Stimulated activated naive CD4-positive, alpha-beta T cell treated with Interleukin-2 at 50 U/mL for 16 hours (primary cell): ENCODE data around the gene OR2T33.
"Not testable (repeated sequence)": the region's sequence is repeated elsewhere in the genome, so short reads cannot be mapped to it uniquely, and the experiment has no call there.

Source experiments
- DNase-seq: peaks from one replicate; lab custom pipeline; 2025; lab: John Stamatoyannopoulos, UW

The OR2T33 gene, protein sequence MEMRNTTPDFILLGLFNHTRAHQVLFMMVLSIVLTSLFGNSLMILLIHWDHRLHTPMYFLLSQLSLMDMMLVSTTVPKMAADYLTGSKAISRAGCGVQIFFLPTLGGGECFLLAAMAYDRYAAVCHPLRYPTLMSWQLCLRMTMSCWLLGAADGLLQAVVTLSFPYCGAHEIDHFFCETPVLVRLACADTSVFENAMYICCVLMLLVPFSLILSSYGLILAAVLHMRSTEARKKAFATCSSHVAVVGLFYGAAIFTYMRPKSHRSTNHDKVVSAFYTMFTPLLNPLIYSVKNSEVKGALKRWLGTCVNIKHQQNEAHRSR

DNA sequence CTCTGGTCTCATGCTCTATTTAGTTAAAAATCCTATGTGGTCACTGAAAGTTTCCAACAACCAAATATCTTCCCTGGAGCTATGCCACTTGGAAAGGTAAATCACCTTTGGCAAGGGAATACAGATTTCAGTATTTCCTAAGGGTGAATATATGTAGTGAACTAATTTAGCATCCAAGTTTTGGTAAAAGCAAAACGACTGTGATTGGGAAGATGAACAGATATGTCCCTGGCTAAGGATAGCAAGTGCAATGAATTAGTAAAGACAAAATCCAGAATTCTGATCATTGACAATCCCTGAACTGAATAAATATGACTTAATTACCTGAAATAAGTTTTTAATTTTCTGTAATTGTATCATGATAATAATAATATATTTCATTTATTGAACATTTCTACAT is at the start of gene OR2T33:
Gene OR2T33 (minus strand): TSS at position 101 of the 400 bp plus-strand sequence. CDS start 4,162 bp downstream, outside the sequence.
- no peak for DNase-seq

DNA sequence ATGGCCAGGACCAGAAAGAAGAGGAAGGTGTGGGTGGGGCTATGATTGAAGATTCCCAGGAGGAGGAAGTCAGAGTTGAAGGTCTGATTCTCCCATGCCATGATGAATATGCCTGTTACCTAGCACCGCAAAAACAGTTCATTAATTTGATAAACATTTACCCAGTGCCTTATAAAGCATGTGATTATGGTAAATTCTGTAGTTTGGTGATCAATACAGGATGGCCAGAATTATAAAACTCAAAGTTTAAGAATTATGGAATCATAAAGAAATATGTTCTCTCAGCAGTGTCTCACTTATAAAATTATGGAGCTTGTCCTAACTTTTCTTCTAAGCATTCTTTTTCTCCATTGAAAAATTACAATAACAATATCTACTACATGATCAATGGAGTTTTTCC is 46.7 kb upstream of the OR2T33 start, which contains the start of gene OR2M7:
Gene OR2M7 (minus strand): TSS at position 101 of the 400 bp plus-strand sequence. CDS start 0 bp downstream, at position 101.
- no peak for DNase-seq

DNA sequence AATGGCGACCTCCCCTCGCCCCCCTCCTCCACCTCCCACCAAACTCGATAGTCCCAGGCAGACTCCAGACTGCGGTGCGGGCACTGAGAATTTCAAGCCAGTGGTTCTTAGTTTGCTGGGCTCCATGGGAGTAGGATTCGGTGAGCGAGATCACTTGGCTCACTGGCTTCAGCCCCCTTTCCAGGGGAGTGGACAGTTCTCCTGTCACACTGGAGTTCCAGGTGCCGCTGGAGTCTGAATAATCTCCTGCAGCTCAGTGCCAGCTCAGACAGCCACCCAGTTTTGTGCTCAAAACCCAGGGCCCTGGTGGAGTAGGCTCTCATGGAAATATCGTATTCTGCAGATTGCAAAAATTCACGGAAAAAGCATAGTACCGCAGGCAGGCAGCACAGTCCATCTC is 39.0 kb upstream of the OR2T33 start:
- no peak for DNase-seq

DNA sequence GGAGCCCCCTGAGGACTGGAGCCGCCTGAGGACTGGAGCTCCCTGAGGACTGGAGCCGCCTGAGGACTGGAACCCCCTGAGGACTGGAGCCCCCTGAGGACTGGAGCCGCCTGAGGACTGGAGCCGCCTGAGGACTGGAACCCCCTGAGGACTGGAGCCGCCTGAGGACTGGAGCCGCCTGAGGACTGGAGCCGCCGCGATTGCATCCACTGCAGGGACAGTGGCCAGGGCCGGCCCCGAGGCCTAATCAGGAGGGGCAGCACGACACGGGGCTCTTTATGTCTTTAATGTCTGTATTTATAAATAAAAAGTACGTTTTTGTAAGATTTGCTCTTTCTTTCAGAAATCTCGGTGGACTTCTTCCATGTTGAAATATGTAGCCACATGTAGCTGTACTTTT is 29.0 kb upstream of the OR2T33 start:
- DNase-seq = not testable (repeated sequence)

DNA sequence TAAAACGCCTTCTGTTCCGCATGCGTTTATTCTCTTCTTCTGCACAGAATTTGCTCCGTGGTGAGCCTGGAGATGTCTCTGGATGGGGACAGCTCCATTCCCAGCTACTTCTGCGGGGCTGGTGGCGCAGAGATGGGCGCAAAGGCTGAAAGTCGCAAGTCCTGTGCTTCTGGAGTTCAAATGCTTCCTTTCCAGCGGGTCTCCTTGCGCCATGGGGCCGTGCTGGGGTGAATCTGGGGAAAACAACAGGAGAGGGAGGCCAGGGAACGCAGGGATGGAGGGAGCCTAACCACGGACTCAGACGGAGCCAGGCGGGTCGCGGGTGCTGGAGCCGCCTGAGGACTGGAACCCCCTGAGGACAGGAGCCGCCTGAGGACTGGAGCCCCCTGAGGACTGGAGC is 28.3 kb upstream of the OR2T33 start:
- no peak for DNase-seq

DNA sequence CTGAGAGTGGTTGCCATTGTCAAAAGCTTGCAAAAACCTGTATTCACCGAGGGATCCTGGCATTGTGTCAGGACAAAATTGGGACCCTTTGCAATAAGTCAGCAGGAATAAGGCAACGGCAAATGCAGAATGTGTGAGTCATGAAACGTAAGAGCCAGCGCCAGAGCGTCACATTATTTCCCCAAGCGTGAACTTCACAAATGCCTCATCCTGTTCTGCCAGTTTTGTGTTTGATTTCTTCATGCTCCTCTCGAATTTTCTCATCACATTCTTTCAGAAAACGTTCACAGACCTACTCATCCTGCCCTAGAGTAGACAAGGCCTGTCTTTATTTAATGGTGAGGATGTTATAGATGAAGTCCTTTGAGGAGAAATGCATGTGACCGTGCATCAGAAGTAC is 27.9 kb upstream of the OR2T33 start:
- not testable (repeated sequence) for DNase-seq

DNA sequence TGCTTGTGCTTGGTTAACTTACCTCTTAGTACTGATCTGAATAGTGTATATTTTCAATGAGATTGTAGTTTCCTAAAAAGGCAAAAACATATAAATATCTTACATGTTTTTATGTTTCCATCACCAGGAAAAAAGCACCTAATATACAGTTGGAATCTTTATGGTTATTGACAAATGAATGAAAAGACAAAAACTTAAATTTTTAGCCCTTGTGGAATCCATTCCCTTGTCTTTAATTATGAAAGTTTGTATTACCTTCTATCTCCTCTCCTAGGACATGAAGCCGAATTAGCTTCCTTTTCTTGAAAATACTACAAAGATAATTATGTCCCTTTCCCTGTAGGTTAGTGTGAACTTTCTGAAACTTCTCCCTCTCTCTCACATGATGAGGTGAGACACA is 25.5 kb upstream of the OR2T33 start, which contains the start of gene OR2T12:
Gene OR2T12 (minus strand): TSS at position 101 of the 400 bp plus-strand sequence. CDS start 7,846 bp downstream, outside the sequence.
- no peak for DNase-seq

DNA sequence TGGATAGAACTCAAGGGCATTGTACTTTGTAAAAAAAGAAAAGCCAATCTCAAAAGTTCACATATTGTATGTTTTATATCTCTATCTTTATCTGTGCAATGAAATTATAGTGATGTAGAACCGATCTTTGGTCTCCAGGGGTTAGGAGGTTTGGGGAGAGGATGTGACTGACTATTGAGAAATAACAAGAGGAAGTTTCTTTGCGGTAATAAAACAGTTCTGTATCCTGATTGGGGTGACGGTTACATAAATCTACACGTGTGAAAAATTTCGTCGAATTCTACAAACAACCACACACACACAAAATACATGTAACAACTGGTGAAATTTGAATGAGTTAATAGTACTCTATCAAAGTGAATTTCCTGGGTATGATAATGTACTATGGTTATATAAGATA is 10.6 kb upstream of the OR2T33 start:
- no peak for DNase-seq

DNA sequence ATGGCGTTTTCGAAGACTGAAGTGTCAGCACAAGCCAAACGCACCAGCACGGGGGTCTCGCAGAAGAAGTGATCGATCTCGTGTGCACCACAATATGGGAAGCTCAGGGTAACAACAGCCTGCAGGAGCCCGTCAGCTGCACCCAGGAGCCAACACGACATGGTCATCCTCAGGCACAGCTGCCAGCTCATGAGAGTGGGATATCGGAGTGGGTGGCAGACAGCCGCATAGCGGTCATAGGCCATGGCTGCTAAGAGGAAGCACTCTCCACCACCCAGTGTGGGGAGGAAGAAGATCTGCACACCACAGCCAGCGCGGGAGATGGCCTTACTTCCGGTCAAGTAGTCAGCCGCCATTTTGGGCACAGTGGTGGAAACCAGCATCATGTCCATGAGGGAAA is 4.6 kb downstream of the OR2T33 start:
- DNase-seq = not testable (repeated sequence)

DNA sequence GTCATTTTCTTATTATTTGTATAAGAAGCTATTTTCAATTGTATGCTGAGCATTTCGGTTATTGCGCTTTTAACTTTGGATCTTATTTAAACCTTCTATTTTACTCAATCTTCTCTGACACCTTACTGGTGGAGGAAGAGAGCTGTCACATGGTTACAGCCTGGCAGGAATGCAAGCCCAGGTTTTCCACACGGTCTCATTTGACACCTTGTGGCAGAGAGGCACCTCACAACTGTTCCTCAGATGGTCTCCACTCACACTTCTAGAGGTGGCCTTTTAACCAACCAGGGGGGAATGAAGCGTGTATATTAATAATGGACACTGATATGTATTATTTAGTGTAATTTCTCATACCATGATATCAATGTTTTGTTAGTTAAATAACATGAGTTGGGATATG is 9.6 kb downstream of the OR2T33 start:
- DNase-seq = no peak

DNA sequence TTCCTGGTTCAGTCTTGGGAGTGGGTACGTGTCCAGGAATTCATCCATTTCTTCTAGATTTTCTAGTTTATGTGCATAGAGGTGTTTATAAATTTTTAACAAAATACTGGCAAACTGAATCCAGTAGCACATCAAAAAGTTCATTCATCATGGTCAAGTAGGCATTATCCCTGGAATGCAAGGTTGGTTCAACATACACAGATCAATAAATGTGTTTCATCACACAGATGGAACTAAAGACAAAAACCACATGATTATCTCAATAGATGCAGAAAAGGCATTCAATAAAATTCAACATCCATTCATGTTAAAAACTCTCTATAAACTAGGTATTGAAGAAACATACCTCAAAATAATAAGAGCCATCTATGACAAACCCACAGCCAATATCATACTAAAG is 18.5 kb downstream of the OR2T33 start:
- DNase-seq = not testable (repeated sequence)

DNA sequence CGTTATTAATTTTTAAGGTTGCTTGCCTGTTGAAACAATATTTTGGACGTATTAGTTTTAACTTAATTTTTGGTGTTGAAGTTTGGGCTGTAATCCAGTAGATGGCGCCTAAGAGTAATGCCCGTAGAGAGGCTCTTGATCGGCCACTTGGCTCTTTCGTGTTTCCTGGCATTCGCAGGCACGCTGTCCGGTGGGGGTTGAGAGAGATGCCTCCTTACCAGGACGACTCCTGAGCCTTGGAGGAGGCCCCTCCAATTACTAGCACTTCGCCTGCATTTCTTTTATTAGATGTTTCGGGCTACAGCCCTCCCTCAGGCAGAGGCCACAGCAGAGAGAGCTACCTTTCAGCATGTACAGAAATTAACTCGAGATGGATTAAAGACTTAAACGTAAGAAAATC is 34.6 kb downstream of the OR2T33 start:
- DNase-seq = no peak

DNA sequence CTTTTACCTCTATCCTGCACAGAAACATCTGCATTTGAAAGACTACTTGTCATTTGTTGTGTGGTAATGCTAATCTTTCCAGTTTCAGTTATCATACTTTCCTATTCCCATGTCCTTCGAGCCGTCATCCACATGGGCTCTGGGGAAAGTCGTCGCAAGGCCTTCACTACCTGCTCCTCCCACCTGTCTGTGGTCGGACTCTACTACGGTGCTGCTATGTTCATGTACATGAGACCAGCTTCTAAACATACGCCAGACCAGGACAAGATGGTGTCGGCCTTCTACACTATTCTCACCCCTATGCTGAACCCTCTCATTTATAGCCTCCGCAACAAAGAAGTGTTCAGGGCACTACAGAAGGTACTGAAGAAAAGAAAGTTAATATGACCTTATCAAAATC is 38.3 kb downstream of the OR2T33 start:
- no peak for DNase-seq

DNA sequence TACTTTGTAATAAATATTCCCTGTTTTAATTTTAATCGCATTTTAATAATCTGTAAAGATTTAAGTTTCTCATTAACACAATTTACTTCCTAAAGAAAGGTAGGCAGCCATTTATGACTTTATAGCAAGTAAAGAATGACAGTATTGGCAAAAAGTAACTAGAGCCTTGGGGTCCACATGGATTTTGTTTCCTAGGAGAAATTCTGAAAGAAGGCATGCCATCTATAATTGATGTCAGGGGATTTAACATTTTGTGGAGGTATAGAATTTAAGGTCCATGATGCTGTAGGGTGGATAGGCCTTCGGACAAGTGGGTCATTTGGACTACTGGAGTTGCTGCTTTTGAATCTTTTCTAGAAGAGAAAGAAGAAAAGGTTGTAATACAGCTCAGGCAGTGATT is 46.7 kb downstream of the OR2T33 start, which contains the start of gene OR2M4:
Gene OR2M4 (plus strand): TSS at position 301 of the 400 bp plus-strand sequence. CDS start 7,512 bp downstream, outside the sequence.
- DNase-seq = no peak

DNA sequence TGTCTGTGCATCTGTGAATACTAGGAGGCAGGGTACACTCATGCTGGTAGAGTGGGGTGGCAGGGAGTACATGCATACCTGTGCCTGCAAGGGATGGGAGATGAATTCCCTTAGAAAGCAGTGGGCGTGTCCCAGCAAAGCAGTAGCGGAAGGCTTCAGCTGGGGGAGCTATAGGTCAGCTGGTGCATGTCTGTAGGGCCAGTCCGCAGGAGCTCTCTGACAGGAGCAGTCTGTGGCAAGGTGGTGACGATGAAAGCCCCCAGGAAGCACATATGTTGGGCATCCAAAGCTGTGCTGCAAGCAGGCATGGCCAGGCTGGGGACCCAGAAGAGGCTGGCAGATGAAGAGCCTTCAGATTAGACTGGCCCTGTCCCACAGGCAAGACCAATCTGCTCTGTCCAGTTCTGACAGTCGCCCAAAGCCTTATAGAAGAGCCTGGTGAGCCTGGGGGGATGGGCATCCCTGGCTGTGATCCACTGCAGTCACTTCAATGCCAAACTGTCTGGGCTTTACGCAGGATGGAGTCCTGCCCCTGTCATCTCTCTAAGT is 48.3 kb downstream of the OR2T33 start:
- no peak for DNase-seq

DNA sequence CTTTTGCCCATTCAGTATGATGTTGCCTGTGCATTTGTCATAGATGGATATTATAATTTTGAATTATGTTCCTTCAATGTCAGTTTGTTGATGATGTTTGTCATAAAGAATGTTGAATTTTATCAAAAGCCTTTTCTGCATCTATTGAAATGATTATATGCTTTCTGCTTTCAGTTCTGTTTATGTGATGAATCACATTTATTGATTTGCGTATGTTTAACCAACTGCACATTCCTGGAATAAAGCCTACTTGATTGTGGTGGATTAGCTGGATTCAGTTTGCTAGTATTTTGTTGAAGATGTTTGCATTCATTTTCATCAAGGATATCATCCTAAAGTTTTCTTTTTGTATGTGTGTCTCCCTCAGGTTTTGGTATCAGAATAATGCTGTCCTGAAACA is 52.2 kb downstream of the OR2T33 start:
- no peak for DNase-seq
